GM12878 (cell line): ENCODE data around the gene GPI. TPM values are rescaled to one million over a fixed set of nuclear protein-coding genes. Genes with fewer than 3 reads are reported as not detected.
"Not testable (repeated sequence)": the region's sequence is repeated elsewhere in the genome, so short reads cannot be mapped to it uniquely, and the experiment has no call there.

Experiments used
- ATAC-seq: fragments of 200-7000 bp; cut with Tn5 transposase; 3 replicates; pipeline ENCODE4 v1.9.1; 2020; ENCODE audit warnings: mild to moderate bottlenecking, moderate library complexity
- BruUV-seq: library from RNA; stranded (reverse); fragments of 400-500 nt; replicated peaks from 2 replicates; lab custom pipeline; 2021; lab: Mats Ljungman, UMichigan
- CTCF ChIA-PET: fragments of 300-600 bp; sonication (Branson Sonifier 250); formaldehyde crosslinking; extraction: SDS; loops from one replicate; lab custom pipeline; 2021; ENCODE audit warnings: inconsistent platforms; lab: Yijun Ruan, JAX
- POLR2A ChIA-PET: fragments of 350-600 bp; formaldehyde crosslinking; extraction: SDS; loops from one replicate; lab custom pipeline; 2021; ENCODE audit warnings: inconsistent platforms; lab: Charles Lee
- RAD21 ChIA-PET: fragments of 300-600 bp; sonication (Branson Sonifier 250); formaldehyde crosslinking; loops from one replicate; lab custom pipeline; 2023; ENCODE audit warnings: antibody characterized with exemption; ENCODE audit not compliant: unreplicated experiment; lab: Charles Lee
- SMC1A ChIA-PET: fragments of 300-600 bp; sonication (Branson Sonifier 250); formaldehyde crosslinking; loops from one replicate; lab custom pipeline; 2023; ENCODE audit not compliant: unreplicated experiment, uncharacterized antibody; lab: Charles Lee
- DNase-seq: peaks from one replicate; pipeline ENCODE4 v3.0.0-alpha.2; 2011; ENCODE audit warnings: low read depth, low spot score
- FAIRE-seq: peaks from 3 replicates; lab custom pipeline; 2011; peaks lifted over from hg19 to GRCh38; lab: Jason Lieb, UNC
- H2AFZ ChIP-seq: 2 replicates; pipeline ENCODE4 v1.6.0; 2011; ENCODE audit warnings: low read depth, low read length, control low read depth; ENCODE audit not compliant: control insufficient read depth
- H3K27ac ChIP-seq: 2 replicates; pipeline ENCODE4 v1.5.1; 2011; ENCODE audit warnings: control low read depth; ENCODE audit not compliant: control insufficient read depth, insufficient read depth
- H3K27me3 ChIP-seq, 2 experiments: replicated peaks in 1 of 2; 2 replicates each; pipeline versions ENCODE4 v1.6.0 to v1.6.1; 2011; ENCODE audit warnings: low read length in 1 of 2; ENCODE audit not compliant: control insufficient read depth in 2 of 2, insufficient read depth in 2 of 2
- H3K36me3 ChIP-seq, 2 experiments: 2 replicates each; pipeline ENCODE4 v1.5.1; 2011; ENCODE audit warnings: low read length in 1 of 2; ENCODE audit not compliant: control insufficient read depth in 2 of 2, insufficient read depth in 2 of 2
- H3K4me1 ChIP-seq: 2 replicates; pipeline ENCODE4 v1.6.1; 2011; ENCODE audit warnings: mild to moderate bottlenecking, low read length, moderate library complexity, mixed read lengths; ENCODE audit not compliant: control insufficient read depth, insufficient read depth
- H3K4me2 ChIP-seq: 2 replicates; pipeline ENCODE4 v1.6.0; 2011; ENCODE audit warnings: control low read depth; ENCODE audit not compliant: control insufficient read depth, insufficient read depth
- H3K4me3 ChIP-seq: fragments of 200-600 bp; sonication (generic); 2 replicates; pipeline ENCODE4 v1.5.1; 2016
- H3K79me2 ChIP-seq: 2 replicates; pipeline ENCODE4 v1.6.0; 2011; ENCODE audit warnings: low read length; ENCODE audit not compliant: control insufficient read depth, insufficient read depth
- H3K9ac ChIP-seq: 2 replicates; pipeline ENCODE4 v1.8.0; 2011; ENCODE audit warnings: low read length, control low read depth, mixed read lengths; ENCODE audit not compliant: control insufficient read depth, insufficient read depth
- H3K9me3 ChIP-seq: replicated peaks from 3 replicates; pipeline ENCODE4 v1.5.1; 2011; ENCODE audit warnings: mild to moderate bottlenecking, low read length; ENCODE audit not compliant: control insufficient read depth, insufficient read depth
- H4K20me1 ChIP-seq: 2 replicates; pipeline ENCODE4 v1.6.0; 2011; ENCODE audit not compliant: control insufficient read depth, insufficient read depth
- BRCA1 ChIP-seq: IDR thresholded peaks from 2 replicates; pipeline ENCODE4 v1.6.1; 2011; ENCODE audit warnings: low read depth, low read length, improper control_type of control experiment
- CBX3 ChIP-seq: fragments of 200-600 bp; sonication (generic); IDR thresholded peaks from 2 replicates; pipeline ENCODE4 v1.6.1; 2016; ENCODE audit warnings: low read depth, borderline replicate concordance
- CBX5 ChIP-seq: sonication (generic); IDR thresholded peaks from 2 replicates; pipeline ENCODE4 v1.6.1; 2016; ENCODE audit warnings: low read depth, moderate library complexity, mild to moderate bottlenecking, inconsistent platforms
- FOXM1 ChIP-seq: IDR thresholded peaks from 2 replicates; pipeline ENCODE4 v1.6.1; 2012; ENCODE audit warnings: low read depth, mild to moderate bottlenecking, inconsistent platforms, low read length, moderate library complexity
- IKZF1 ChIP-seq: fragments of 450-650 bp; conservative IDR thresholded peaks from 2 replicates; pipeline ENCODE4 v1.6.1; 2017; ENCODE audit warnings: antibody characterized with exemption, mild to moderate bottlenecking
- MTA2 ChIP-seq: fragments of 450-650 bp; IDR thresholded peaks from 2 replicates; pipeline ENCODE4 v1.6.1; 2016; ENCODE audit warnings: low read depth, mild to moderate bottlenecking, moderate library complexity
- NFYB ChIP-seq: IDR thresholded peaks from 2 replicates; pipeline ENCODE4 v1.6.1; 2011; ENCODE audit warnings: low read depth, mild to moderate bottlenecking, low read length, improper control_type of control experiment, moderate library complexity; ENCODE audit not compliant: insufficient read depth
- SMARCA5 ChIP-seq: fragments of 450-650 bp; IDR thresholded peaks from 2 replicates; pipeline ENCODE4 v1.6.1; 2017; ENCODE audit warnings: mild to moderate bottlenecking
- SPI1 ChIP-seq: IDR thresholded peaks from 2 replicates; pipeline ENCODE4 v1.6.1; 2011; ENCODE audit warnings: low read depth, mild to moderate bottlenecking, low read length, moderate library complexity, borderline replicate concordance; ENCODE audit not compliant: insufficient read depth
- TCF12 ChIP-seq: IDR thresholded peaks from 2 replicates; pipeline ENCODE4 v1.6.1; 2011; ENCODE audit warnings: low read depth, mild to moderate bottlenecking, low read length
- YBX1 ChIP-seq: fragments of 450-650 bp; IDR thresholded peaks from 2 replicates; pipeline ENCODE4 v1.6.1; 2016; ENCODE audit warnings: antibody characterized with exemption
- WGBS: methylation state at CpG from one replicate; pipeline ENCODE4 v1.1.6; 2016; ENCODE audit warnings: low lambda C conversion rate; ENCODE audit not compliant: insufficient replicate concordance, insufficient coverage; ENCODE audit errors: missing lambda C conversion rate; 5-methylcytosine and 5-hydroxymethylcytosine counted together
- in situ Hi-C: fragments of 300-500 bp; cut with MboI; formaldehyde crosslinking; loops from 9 replicates; pipeline ENCODE4 v1.14.3; 2018; ENCODE audit warnings: mixed read lengths
- intact Hi-C: fragments of 100-400 bp; cut with micrococcal nuclease; formaldehyde crosslinking; loops from one replicate; pipeline ENCODE4 v1.14.2; 2022; ENCODE audit not compliant: unreplicated experiment
- polyA plus RNA-seq, 11 experiments: library from polyadenylated mRNA; depleted of rRNA in 4 of 11; unstranded in 6 of 11; stranded (reverse) in 5 of 11; fragments of >200 nt; fragmentation: Nextera tagmentation in 4 of 11; fragmentation: Illumina TruSeq in 1 of 11; extraction: Ambion mirVana in 4 of 11; extraction: Trizol in 1 of 11; gene quantifications; 1 replicate in 1 of 11; 2 replicates in 10 of 11; pipeline versions ENCODE4 v1.2.1 to v1.2.3, GENCODE V29; 2011 to 2016; ENCODE audit warnings: inconsistent platforms in 2 of 11, missing spikeins in 2 of 11, low read depth in 1 of 11
- total RNA-seq, 4 experiments: library from RNA; depleted of rRNA in 3 of 4; stranded (reverse); fragments of >200 nt in 3 of 4; fragmentation: Illumina TruSeq in 1 of 4; extraction: Trizol in 1 of 4; gene quantifications; 2 replicates each; pipeline versions ENCODE4 v1.2.1 to v1.2.3, GENCODE V29; 2013 to 2021
- TF ChIP-seq, protein P1 (sequence below): fragments of 150-350 bp; IDR thresholded peaks from 2 replicates; pipeline ENCODE4 v1.6.1; 2016; ENCODE audit warnings: low read depth, low read length

Gene GPI
- total and polyA plus RNA-seq, 10 of the 15 experiments (the other 5 are each of a cell fraction or from before 2014, with no cell fraction given): 124 to 400 (median 190) TPM

DNA sequence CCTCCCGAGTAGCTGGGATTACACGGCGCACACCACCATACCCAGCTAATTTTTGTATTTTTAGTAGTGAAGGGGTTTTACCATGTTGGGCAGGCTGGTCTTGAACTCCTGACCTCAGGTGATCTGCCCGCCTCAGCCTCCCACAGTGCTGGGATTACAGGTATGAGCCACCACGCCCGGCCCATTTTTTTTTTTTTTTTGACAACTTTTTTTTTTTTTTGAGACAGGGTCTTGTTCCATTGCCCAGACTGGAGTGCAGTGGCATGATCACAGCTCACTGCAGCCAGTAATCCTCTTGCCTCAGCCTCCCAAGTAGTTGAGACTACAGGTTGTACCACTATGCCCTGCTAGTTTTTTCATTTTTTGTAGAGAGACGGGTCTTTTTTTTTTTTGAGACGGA lies 35.8 kb downstream of the GPI start:
- H2AFZ ChIP-seq, CTCF ChIA-PET, BruUV-seq, H3K9me3 ChIP-seq, intact Hi-C loops, DNase-seq, RAD21 ChIA-PET, H3K27me3 ChIP-seq, FAIRE-seq, H4K20me1 ChIP-seq, in situ Hi-C loops, H3K9ac ChIP-seq, ATAC-seq, H3K4me3 ChIP-seq, H3K4me1 ChIP-seq, H3K4me2 ChIP-seq, H3K27ac ChIP-seq: not testable (repeated sequence)
- POLR2A ChIA-PET: interaction anchor here (0.7 kb wide), 2 partner anchors 9 to 801 kb away, joined by 4 to 5 read pairs; no protein-coding TSS in a partner anchor
- Histone ChIP-seq H3K79me2 (peaks cover 11% of the 10 kb centered on the region), H3K36me3 (peaks cover 26 to 29% of the 10 kb centered on the region in 2 experiments)
- SMC1A ChIA-PET: interaction anchor here (0.6 kb wide), 1 partner anchor 30 kb away, joined by 3 read pairs; no protein-coding TSS in a partner anchor
- WGBS: 87% methylated on average over 8 of the region's 8 CpGs

DNA sequence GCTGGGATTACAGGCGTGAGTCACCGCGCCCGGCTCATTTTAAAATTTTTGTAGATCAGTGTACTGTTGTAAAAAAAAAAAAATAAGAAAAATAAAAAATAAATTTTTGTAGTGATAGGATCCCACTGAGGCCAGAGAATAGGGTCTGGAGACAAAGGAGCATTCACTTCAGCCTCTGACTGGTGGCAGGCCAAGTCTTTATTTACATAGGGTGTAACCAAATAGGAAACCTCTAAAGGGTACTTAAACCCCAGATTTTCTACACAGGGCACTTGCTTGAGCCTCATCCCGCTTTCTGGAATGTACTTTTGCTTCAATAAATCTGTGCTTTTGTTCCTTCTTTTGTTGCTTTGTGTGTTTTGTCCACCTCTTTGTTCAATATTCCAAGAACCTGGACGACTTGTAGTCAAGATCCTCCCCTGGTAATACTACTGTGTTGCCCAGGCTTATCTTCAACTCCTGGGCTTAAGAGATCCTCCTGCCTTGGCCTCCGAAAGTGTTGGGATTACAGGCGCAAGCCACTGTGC lies 37.1 kb downstream of the GPI start:
- H3K9ac ChIP-seq: no peak overlapping the region
- H3K27me3 ChIP-seq: no peaks in the 10 kb centered on the region
- 94% methylated on average over 8 of the region's 8 CpGs for WGBS
- in situ Hi-C loops: no loop called here
- SMC1A ChIA-PET: interaction anchor here (0.6 kb wide), 1 partner anchor 1694 kb away, joined by 3 read pairs; no protein-coding TSS in a partner anchor
- DNase-seq (no peak), FAIRE-seq (no peak), ATAC-seq (no peak)
- H4K20me1 ChIP-seq: no peaks in the 10 kb centered on the region
- intact Hi-C loops: no loop called here
- CTCF ChIA-PET: interaction anchor here (0.6 to 1.8 kb wide), 2 partner anchors 28 to 76 kb away, joined by 3 to 6 read pairs; no protein-coding TSS in a partner anchor
- POLR2A ChIA-PET: no interaction called here
- H3K4me3 ChIP-seq: no peak overlapping the region
- H2AFZ ChIP-seq: no peak overlapping the region
- H3K4me2 ChIP-seq: no peak overlapping the region
- H3K9me3 ChIP-seq: no peaks in the 10 kb centered on the region
- BruUV-seq: no TSS peak
- RAD21 ChIA-PET: no interaction called here
- peaks cover 12% of the 10 kb centered on the region for H3K79me2 ChIP-seq
- no peaks in the 10 kb centered on the region; the same call in 1 of the 2 replicates for H3K4me1 ChIP-seq
- H3K36me3 ChIP-seq: peaks cover 18 to 21% of the 10 kb centered on the region in 2 experiments
- H3K27ac ChIP-seq: no peak overlapping the region
- TF ChIP-seq YBX1 (no peak), NFYB (no peak), SMARCA5 (no peak), IKZF1 (no peak), CBX3 (no peak), CBX5 (no peak), FOXM1 (no peak), TCF12 (no peak), BRCA1 (no peak), SPI1 (no peak), MTA2 (no peak)
- TF ChIP-seq, protein P1, sequence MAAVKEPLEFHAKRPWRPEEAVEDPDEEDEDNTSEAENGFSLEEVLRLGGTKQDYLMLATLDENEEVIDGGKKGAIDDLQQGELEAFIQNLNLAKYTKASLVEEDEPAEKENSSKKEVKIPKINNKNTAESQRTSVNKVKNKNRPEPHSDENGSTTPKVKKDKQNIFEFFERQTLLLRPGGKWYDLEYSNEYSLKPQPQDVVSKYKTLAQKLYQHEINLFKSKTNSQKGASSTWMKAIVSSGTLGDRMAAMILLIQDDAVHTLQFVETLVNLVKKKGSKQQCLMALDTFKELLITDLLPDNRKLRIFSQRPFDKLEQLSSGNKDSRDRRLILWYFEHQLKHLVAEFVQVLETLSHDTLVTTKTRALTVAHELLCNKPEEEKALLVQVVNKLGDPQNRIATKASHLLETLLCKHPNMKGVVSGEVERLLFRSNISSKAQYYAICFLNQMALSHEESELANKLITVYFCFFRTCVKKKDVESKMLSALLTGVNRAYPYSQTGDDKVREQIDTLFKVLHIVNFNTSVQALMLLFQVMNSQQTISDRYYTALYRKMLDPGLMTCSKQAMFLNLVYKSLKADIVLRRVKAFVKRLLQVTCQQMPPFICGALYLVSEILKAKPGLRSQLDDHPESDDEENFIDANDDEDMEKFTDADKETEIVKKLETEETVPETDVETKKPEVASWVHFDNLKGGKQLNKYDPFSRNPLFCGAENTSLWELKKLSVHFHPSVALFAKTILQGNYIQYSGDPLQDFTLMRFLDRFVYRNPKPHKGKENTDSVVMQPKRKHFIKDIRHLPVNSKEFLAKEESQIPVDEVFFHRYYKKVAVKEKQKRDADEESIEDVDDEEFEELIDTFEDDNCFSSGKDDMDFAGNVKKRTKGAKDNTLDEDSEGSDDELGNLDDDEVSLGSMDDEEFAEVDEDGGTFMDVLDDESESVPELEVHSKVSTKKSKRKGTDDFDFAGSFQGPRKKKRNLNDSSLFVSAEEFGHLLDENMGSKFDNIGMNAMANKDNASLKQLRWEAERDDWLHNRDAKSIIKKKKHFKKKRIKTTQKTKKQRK: no peak
